ENCODE measurements around the gene RAB33A. TPM values are rescaled to one million over a fixed set of nuclear protein-coding genes. Genes with fewer than 3 reads are reported as not detected.
"Not testable (repeated sequence)": the region's sequence is repeated elsewhere in the genome, so short reads cannot be mapped to it uniquely, and the experiment has no call there.

The RAB33A gene
- total RNA-seq, 1 donor from 2014 or later: 42.4 TPM

- DNase-seq (ENCODE audit: low spot score in 2 of 2) (no peak), FAIRE-seq (no peak)
Observed at GRCh38 chrX:130216320-130216719, 44.6 kb downstream of the RAB33A start.

GRCh38 chrX:130224810-130225209 lies 53.0 kb downstream of the RAB33A start:
- FAIRE-seq: no peak
- DNase-seq (ENCODE audit: low spot score in 2 of 2): no peak

DNA sequence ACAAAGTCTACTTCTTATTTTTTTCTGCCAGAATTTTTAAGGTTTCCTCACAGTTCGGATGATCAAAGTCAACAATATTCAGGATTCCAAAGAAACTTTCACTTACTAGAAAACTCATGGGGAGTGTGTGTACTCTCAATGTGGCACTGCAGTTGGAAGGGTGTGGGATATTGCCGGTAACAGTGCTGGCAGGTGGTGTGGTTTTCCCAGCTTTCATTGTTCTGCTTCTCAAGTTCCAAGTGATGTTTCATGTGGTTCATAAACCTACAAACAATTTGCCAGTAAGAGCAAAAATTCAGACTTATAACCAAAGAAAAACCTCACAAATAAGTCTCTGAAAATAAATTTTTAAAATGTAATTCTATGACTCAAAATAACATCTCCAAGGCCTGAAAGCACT lies 57.1 kb downstream of the RAB33A start:
- FAIRE-seq (no peak), DNase-seq (ENCODE audit: low spot score in 2 of 2) (no peak)

- DNase-seq (ENCODE audit: low spot score in 2 of 2); FAIRE-seq: not testable (repeated sequence)
Observed at GRCh38 chrX:130231184-130231583, 59.4 kb downstream of the RAB33A start.

Other genes with a start within 250 kb of the RAB33A start
- 2.0 TPM for gene BCORL1, start 189.3 kb upstream of the RAB33A start, total RNA-seq
- gene ELF4, start 61.5 kb upstream of the RAB33A start, total RNA-seq: 0.41 TPM
- 11.4 TPM for gene AIFM1, start 6.1 kb upstream of the RAB33A start, total RNA-seq
- gene ZNF280C, start 96.9 kb downstream of the RAB33A start, total RNA-seq: 9.0 TPM
- gene SLC25A14, start 168.0 kb downstream of the RAB33A start, total RNA-seq: 24.1 TPM
- not detected for gene GPR119, start 213.7 kb downstream of the RAB33A start, total RNA-seq
- 28.9 TPM for gene RBMX2, start 230.0 kb downstream of the RAB33A start, total RNA-seq

Data from frontal cortex (tissue), 4 donors.